NCI-H2227 (cell line): ENCODE data around the gene TM4SF1.

Experiments used
- DNase-seq: peaks from one replicate; lab custom pipeline; 2025; ENCODE audit not compliant: unreplicated experiment; lab: John Stamatoyannopoulos, UW

The TM4SF1 gene, protein sequence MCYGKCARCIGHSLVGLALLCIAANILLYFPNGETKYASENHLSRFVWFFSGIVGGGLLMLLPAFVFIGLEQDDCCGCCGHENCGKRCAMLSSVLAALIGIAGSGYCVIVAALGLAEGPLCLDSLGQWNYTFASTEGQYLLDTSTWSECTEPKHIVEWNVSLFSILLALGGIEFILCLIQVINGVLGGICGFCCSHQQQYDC

DNA sequence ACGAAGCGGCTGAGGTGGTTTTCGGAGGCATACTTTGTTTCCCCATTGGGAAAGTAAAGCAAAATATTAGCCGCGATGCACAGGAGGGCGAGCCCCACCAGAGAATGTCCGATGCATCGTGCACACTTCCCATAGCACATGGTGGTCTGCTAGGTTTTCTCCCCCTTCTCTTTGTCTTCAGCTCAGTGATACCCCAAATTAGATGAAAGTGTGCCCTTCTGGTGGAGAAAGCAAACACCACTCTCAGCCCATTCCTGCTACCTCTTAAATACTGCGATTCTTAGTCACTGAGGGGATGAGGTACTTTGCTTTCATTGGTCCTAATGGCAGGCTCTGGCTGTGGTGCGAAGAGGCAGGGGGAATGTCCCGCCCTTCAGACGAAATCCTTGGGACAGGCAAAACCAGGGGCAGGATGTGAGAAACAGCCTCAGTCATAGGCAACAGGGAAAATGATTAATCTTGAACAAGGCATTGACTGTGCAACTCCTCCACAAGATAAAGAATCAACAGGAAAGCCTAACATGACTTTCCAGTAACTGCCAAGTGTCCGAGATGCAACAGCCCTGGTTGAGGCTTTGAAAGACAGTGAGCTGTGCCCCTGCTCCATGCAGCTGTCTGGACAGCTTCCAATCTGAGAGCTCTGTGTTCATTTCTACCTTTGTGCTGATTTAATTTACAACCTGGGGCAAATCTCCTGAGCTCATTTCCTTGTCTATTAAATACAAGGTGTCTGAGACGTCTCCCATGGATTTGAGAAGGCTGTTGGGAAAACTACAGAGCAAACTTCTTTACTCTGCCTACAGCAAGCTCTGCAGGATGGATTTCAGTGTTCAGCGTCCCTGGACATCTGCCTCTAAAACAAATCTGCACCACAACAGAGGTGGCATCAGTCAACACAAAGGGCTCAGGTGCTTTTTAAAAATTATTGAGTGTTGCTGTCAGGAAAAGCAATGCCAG lies at the start of gene TM4SF1:
TM4SF1 (minus strand) TSS at position 242 of the 957 bp plus-strand sequence; CDS start at position 140, 102 bp downstream.
- no peak for DNase-seq

DNA sequence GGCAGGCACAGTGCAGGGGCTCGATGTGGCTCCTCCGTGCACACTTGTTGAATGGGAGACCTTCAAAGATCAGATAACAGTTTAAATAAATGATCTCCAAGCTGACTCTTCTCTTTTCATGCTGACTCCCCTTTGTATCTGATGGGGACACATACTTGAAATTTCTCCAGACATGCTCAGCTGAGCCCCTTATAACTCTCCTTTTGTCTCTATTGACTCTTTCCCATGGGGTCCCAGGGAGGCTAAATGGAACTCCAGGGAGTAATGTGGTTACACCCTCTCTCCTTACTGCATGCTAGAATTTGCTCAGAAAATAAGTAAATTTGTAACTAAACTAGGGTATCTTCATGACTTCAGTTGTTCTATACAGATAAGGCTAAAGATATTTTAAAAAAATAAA lies 48.9 kb upstream of the TM4SF1 start:
- no peak for DNase-seq

GRCh38 chr3:149424918-149425317 lies 47.5 kb upstream of the TM4SF1 start:
- no peak for DNase-seq

GRCh38 chr3:149421764-149422163 lies 44.3 kb upstream of the TM4SF1 start:
- no peak for DNase-seq

GRCh38 chr3:149419816-149420215 lies 42.4 kb upstream of the TM4SF1 start:
- no peak for DNase-seq

- DNase-seq, result no peak
Measured at GRCh38 chr3:149417727-149418126, 40.3 kb upstream of the TM4SF1 start.

- no peak for DNase-seq
Measured at GRCh38 chr3:149417174-149417573, 39.7 kb upstream of the TM4SF1 start.

- no peak for DNase-seq
Measured at GRCh38 chr3:149415484-149415883, 38.0 kb upstream of the TM4SF1 start.

- no peak for DNase-seq
Measured at GRCh38 chr3:149414557-149415231, 37.2 kb upstream of the TM4SF1 start.

DNA sequence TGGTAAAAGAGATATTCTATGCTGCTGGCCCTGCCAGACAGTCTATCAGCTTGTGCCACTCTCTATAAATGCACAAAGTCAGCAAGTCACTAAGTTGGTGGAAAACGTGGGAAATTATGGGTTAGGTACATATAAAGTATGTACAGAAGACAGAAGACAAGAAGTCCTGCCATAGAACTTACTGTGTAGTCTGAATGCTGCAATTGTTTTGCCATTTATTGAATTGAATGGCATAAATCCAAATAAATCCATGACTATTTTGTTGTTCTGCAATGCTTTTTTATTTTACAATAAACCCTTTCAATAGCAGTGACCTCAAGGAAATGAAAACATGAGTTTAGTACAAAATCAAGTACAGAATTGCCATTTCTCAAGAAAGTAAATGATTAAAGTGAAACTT lies 34.1 kb upstream of the TM4SF1 start:
- no peak for DNase-seq

- DNase-seq, result no peak
Measured at GRCh38 chr3:149409351-149409750, 31.9 kb upstream of the TM4SF1 start.

DNA sequence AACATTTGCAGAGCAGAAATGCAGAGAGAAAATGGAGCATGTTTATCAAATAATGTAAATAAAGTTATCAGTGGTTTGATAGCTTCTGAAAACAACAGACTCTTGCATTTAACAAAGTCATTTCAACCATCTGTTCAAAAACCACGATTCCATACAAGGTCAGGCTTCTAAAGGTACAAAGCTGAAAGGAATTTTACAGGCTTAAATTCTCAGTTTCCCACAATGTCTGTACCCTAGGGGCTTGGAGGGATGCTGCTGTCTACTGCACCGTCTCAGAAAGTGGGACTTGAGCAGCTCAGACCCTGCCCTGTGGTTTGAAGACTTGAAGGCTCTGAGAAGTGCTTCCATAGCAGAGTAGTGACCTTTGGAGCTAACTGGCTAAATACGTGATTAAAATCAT lies 30.4 kb upstream of the TM4SF1 start:
- no peak for DNase-seq

DNA sequence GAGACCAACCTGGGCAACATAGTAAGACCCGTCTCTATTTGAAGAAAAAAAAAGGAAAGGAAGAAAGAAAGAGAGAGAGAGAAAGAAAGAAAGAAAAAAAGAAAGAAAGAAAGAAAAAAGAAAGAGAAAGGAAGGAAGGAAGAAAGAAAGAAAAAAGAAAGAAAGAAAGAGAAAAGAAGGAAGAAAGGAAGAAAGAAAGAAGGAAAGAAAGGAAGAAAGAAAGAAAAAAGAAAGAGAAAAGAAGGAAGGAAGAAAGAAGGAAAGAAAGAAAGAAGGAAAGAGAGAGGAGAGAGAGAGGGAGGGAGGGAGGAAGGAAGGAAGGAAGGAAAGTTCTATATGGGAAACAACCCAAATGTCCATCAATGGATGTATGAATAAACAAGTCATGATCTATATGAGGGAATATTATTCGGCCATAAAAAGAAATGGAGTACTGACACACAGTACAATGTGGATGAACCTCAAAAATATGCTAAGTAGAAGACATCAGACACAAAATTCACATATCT lies 28.8 kb upstream of the TM4SF1 start:
- DNase-seq, result no peak

GRCh38 chr3:149403443-149403842 lies 26.0 kb upstream of the TM4SF1 start:
- no peak for DNase-seq

- no peak for DNase-seq
Measured at GRCh38 chr3:149402481-149402880, 25.0 kb upstream of the TM4SF1 start.

DNA sequence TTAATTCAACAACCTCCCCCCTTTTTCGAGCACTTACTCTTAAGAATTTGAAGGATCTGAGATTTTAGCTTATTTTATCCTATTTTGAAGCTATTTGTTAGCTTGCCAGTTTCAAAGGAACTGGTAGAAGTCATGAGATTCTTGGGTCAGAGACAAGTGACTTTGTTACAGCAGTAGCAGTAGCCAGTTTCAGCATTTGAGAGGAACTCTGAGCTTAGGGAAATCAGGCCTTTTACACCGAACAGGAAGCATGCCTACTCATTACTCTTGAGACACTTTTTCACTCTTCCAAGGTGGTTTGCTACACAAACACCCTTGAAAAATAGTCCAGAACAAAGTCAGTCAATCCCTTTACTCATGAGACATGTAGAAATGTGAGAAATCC lies 24.5 kb upstream of the TM4SF1 start:
- no peak for DNase-seq

DNA sequence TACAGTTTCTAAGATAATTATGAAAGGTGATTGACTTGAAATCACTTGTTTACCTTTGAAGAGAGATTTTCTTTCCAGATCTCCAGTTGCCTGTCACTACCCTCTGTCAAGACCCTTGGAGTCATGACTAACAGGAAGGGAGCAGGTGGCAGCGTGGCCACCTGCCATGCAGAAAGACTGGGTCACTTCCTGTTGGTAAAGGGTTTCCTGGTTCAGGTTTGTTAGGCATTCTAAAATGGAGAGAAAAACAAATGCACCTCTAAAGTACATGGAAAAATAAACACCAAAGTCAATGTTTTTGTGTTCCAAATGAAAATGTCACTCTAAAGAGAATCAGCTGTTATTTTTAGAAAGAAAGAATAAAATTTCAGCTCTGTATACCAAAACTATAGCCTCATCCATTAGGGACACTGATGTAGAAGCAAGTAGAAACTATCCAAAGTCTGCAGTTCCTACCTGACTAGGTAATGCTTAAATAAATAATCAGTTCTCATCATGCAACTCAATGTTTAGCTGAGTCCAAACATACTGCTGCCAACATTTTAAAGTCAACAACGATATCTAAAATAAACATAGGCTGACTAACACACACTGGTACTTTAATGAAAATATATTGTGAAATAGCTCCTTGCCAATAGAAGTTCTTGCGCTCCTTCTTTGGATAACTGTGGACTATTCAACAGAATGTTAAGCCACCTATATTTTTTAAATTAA lies 23.9 kb upstream of the TM4SF1 start:
- DNase-seq, result no peak

- no peak for DNase-seq
Measured at GRCh38 chr3:149400645-149401044, 23.2 kb upstream of the TM4SF1 start.

DNA sequence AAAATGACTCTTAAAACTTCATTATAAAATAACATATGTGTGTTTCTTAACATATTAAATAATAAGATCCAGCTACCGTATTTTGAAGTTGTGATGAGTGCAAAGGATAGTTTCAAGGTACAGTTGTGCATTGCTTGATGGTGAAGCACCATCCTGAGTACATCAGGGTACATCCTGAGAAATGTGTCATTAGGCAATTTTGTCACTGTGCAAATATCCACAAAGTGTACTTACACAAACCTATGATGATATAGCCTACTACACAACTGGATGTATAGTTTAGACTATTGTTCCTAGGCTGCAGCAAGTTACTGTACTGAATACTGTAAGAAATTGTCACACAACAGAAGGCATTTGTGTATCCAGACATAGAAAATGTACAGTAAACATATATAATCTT lies 20.8 kb upstream of the TM4SF1 start:
- no peak for DNase-seq

GRCh38 chr3:149397528-149397927 lies 20.1 kb upstream of the TM4SF1 start:
- no peak for DNase-seq

- no peak for DNase-seq
Measured at GRCh38 chr3:149396476-149396875, 19.0 kb upstream of the TM4SF1 start.
